Adrenal gland (tissue), 12 donors: ENCODE results near the gene SMARCC2. TPM values are rescaled to one million over a fixed set of nuclear protein-coding genes. Genes with fewer than 3 reads are reported as not detected.

Experiments used
- DNase-seq, 7 donors: peaks; one replicate each; pipeline ENCODE4 v3.0.0-alpha.2; 2019 to 2020
- H3K27ac ChIP-seq, 5 donors: fragments of 200-600 bp; sonication (generic) in 4 of 5; 1 replicate in 3 of 5; 2 replicates in 2 of 5; pipeline versions ENCODE4 v1.5.1 to v1.8.0; 2016 to 2020; ENCODE audit warnings: mild to moderate bottlenecking in 1 of 5
- H3K27me3 ChIP-seq: fragments of 200-600 bp; 2 replicates; pipeline ENCODE4 v1.8.0; 2021
- H3K36me3 ChIP-seq, 2 donors: fragments of 200-600 bp; replicated peaks in 1 of 2; 1 replicate in 1 of 2; 2 replicates in 1 of 2; pipeline versions ENCODE4 v1.5.1 to v1.8.0; 2018 to 2022
- H3K4me1 ChIP-seq, 2 donors: fragments of 200-600 bp; replicated peaks in 1 of 2; 1 replicate in 1 of 2; 2 replicates in 1 of 2; pipeline versions ENCODE4 v1.5.1 to v1.8.0; 2018 to 2021
- H3K4me3 ChIP-seq, 4 donors: fragments of 200-600 bp; sonication (generic) in 3 of 4; one replicate each; pipeline ENCODE4 v1.5.1; 2016 to 2018
- H3K9me3 ChIP-seq, 3 donors: fragments of 200-600 bp; sonication (generic) in 1 of 3; replicated peaks in 1 of 3; 1 replicate in 2 of 3; 2 replicates in 1 of 3; pipeline versions ENCODE4 v1.5.1 to v1.8.0; 2016 to 2021
- CTCF ChIP-seq, 6 experiments: fragments of 450-650 bp in 4 of 6; fragments of 200-600 bp in 2 of 6; sonication (generic) in 1 of 6; IDR thresholded peaks; 1 replicate in 5 of 6; 2 replicates in 1 of 6; pipeline versions ENCODE4 v1.5.1 to v1.8.0; 2016 to 2021; ENCODE audit warnings: antibody characterized with exemption in 6 of 6, mild to moderate bottlenecking in 2 of 6, moderate library complexity in 1 of 6
- POLR2A ChIP-seq, 2 donors: fragments of 450-650 bp; IDR thresholded peaks; one replicate each; pipeline ENCODE4 v1.6.1; 2017; ENCODE audit warnings: antibody characterized with exemption in 2 of 2, mild to moderate bottlenecking in 2 of 2, moderate library complexity in 1 of 2
- WGBS, 4 donors: extraction: QIAGEN DNeasy Blood & Tissue Kit in 2 of 4; methylation state at CpG; one replicate each; pipeline versions ENCODE4 v1.1.5 to v1.1.7; 2013 to 2017; 5-methylcytosine and 5-hydroxymethylcytosine counted together
- intact Hi-C, 2 donors: fragments of 100-400 bp; cut with DNase I; formaldehyde crosslinking; loops; one replicate each; pipeline versions ENCODE4 v1.14.1 to v1.15.0; 2022 to 2023
- polyA plus RNA-seq, 3 donors: library from polyadenylated mRNA; stranded (reverse); fragments of 200-250 nt in 2 of 3; fragments of 350-450 nt in 1 of 3; fragmentation: Illumina TruSeq in 1 of 3; extraction: RNeasy Lipid Tissue Mini Kit (QIAGEN cat#74804) in 1 of 3; gene quantifications; one replicate each; pipeline ENCODE4 v1.2.3, GENCODE V29; 2013 to 2014
- total RNA-seq, 9 donors: library from RNA; depleted of rRNA in 4 of 9; stranded (reverse); fragments of >200 nt in 4 of 9; fragments of 120-200 nt in 1 of 9; fragmentation: NEBNext Ultra II Directional in 1 of 9; extraction: Animal tissue kit (Norgen Biotek cat#: 25700) in 1 of 9; gene quantifications; one replicate each; pipeline versions ENCODE4 v1.1.0 to v1.2.4, GENCODE V29; 2013 to 2023
- donor health status: healthy with polysubstance abuse.
- donor health status: Bipolar disorder and iron deficiency.
- donor health status: DM: yes; HTN: yes; CAD: no.
- donor health status: DM: no; HTN: no; CAD: no.
- donor health status: DM: no; HTN: no; CAD: no.
- donor health status: DM: yes; HTN: yes; CAD: no.

The SMARCC2 gene
- total and polyA plus RNA-seq, 12 donors: 22.8 to 102 (median 59.1) TPM

- WGBS, 4 donors: 95 to 97% (median 97%) methylated on average over 6 of the region's 6 CpGs
- H3K27ac ChIP-seq: no peak overlapping the region
- H3K9me3 ChIP-seq: no peaks in the 10 kb centered on the region
- H3K4me3 ChIP-seq: no peak overlapping the region
- no peak for TF ChIP-seq POLR2A (IDR thresholded peaks at IDR 0.05)
- no peak for TF ChIP-seq CTCF (IDR thresholded peaks at IDR 0.05)
- H3K4me1 ChIP-seq: peaks cover 0 to 5% of the 10 kb centered on the region in 2 donors
- H3K27me3 ChIP-seq: no peaks in the 10 kb centered on the region
- no peak for DNase-seq
- intact Hi-C loops: no loop called here
- peaks cover 0 to 21% of the 10 kb centered on the region in 2 donors for H3K36me3 ChIP-seq
These were observed 46.8 kb upstream of the SMARCC2 start for GRCh38 chr12:56236091-56236490.

GRCh38 chr12:56234746-56235436 lies 45.6 kb upstream of the SMARCC2 start:
- no peak for DNase-seq
- Histone ChIP-seq H3K36me3 (peaks cover 0 to 9% of the 10 kb centered on the region in 2 donors), H3K27me3 (no peaks in the 10 kb centered on the region), H3K27ac (no peak overlapping the region), H3K4me1 (no peaks in the 10 kb centered on the region), H3K9me3 (no peaks in the 10 kb centered on the region), H3K4me3 (no peak overlapping the region)
- WGBS, 4 donors: 72 to 81% (median 78%) methylated on average over 8 to 16 of the region's 16 CpGs
- TF ChIP-seq POLR2A (IDR thresholded peaks at IDR 0.05) (no peak), CTCF (IDR thresholded peaks at IDR 0.05) (no peak)
- intact Hi-C loops: no loop called here

GRCh38 chr12:56231184-56231582 lies 41.9 kb upstream of the SMARCC2 start:
- DNase-seq: no peak

More at GRCh38 chr12:56231184-56231582, 41.9 kb upstream of the SMARCC2 start:
- Histone ChIP-seq H3K4me1 (no peaks in the 10 kb centered on the region), H3K9me3 (no peaks in the 10 kb centered on the region), H3K36me3 (no peaks in the 10 kb centered on the region), H3K27ac (no peak overlapping the region), H3K4me3 (no peak overlapping the region), H3K27me3 (no peaks in the 10 kb centered on the region)
- TF ChIP-seq CTCF (IDR thresholded peaks at IDR 0.05) (no peak), POLR2A (IDR thresholded peaks at IDR 0.05) (no peak)
- 84 to 98% (median 90%) methylated on average over 7 to 11 of the region's 11 CpGs for WGBS, 4 donors
- intact Hi-C loops: no loop called here
